ENCODE data around the gene SDHC.

The SDHC gene

DNA sequence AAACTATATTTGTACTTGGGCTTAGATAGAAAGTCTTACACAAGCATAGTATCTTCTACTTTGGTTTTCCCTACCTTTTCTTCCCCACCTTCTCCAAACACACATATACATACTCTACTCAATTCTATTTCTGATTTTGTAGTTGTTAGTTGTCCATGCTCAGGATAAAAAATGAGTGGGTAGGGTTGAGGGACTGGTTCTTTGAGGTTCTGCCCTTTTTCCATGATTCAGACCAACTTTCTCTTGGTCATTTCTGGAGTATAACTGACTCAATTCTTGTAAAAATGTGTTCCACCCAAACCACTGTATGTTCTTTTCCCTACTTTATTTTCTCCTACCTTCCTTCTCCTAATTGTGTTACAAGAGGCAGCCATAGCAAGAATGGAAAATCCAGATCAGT, 50.2 kb downstream of the SDHC start:
- DNase-seq (ENCODE audit: low read depth), result no peak
- no peak for TF ChIP-seq CTCF (conservative IDR thresholded peaks at IDR 0.05; ENCODE audit: low read depth, low read length)

GRCh38 chr1:161365207-161365606, 51.0 kb downstream of the SDHC start:
- no peak for DNase-seq (ENCODE audit: low read depth)
- no peak overlapping the region for H3K4me3 ChIP-seq (ENCODE audit: low read depth, low read length)
- TF ChIP-seq CTCF (conservative IDR thresholded peaks at IDR 0.05; ENCODE audit: low read depth, low read length), result no peak

More for the DNA sequence above, 50.2 kb downstream of the SDHC start:
- H3K4me3 ChIP-seq (ENCODE audit: low read depth, low read length), result no peak overlapping the region

DNA sequence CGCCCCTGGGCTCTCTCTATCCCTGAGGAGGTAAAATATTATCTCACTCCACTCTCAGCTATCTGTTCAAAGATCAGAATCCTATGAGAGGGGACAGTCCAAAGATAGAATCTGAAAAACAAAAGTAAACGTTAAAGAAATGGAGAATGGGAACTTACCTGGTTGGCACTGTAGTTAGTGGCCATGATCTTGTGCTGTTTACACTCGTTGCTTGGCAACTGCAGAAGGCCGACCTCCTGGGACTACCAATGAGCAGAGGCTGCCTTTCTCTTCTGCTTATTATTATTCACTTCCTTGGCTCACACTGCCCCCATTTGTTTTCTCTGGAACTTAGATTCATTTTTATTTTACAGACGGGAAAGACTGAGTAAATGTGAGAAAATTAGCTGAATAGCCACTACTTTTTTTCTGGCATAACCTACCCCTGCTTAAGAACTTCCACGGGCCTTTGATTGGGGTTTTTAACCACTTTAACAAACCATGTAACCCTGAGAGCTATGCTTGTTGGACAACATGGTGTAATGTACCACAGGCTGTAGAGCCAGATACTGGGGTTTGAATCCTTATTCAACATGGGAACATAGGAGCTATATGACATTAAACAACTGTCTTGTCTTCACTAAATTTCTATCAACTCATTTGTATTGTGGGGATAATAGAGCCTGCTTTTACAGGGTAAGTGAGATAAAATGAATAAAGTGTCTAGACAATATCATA, 53.7 kb downstream of the SDHC start, which contains the start of gene CFAP126:
Gene CFAP126, minus strand, starts transcription at position 193 of the 717 bp plus-strand sequence. Its CDS starts 8 bp downstream, at position 185.
- peak; percentile 39 for TF ChIP-seq CTCF (conservative IDR thresholded peaks at IDR 0.05; ENCODE audit: low read depth, low read length)

GRCh38 chr1:161373442-161373841, 59.3 kb downstream of the SDHC start:
- no peak for TF ChIP-seq CTCF (conservative IDR thresholded peaks at IDR 0.05; ENCODE audit: low read depth, low read length)
- no peak overlapping the region for H3K4me3 ChIP-seq (ENCODE audit: low read depth, low read length)
- DNase-seq (ENCODE audit: low read depth), result no peak

More for the DNA sequence above, 53.7 kb downstream of the SDHC start, which contains the start of gene CFAP126:
- no peak within 1 kb of the TSS for H3K4me3 ChIP-seq (ENCODE audit: low read depth, low read length)
- DNase-seq (ENCODE audit: low read depth), result peak; percentile 95

DNA sequence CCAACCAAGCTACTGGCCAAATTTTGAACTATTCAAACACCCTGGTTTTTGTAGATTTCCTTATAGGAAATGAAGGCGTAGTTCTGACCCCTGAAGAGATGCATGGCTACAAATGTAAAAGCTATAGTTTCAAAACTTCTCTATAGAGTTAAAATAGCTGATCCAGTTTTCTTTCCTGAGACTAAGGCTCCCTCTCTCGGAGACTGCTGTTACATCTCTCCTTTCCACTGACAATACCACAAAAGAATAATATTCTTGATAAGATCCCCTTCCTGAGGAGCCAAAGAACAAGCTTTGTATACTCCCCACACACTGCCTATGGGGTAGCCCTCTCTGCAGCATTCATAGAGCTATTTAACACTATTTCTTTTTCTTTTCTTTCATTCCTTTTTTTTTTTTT, 60.2 kb downstream of the SDHC start:
- TF ChIP-seq CTCF (conservative IDR thresholded peaks at IDR 0.05; ENCODE audit: low read depth, low read length), result peak; percentile 61
- peak; percentile 61 for DNase-seq (ENCODE audit: low read depth)
- H3K4me3 ChIP-seq (ENCODE audit: low read depth, low read length), result no peak overlapping the region

GRCh38 chr1:161378014-161378413, 63.8 kb downstream of the SDHC start:
- DNase-seq (ENCODE audit: low read depth), result no peak
- no peak for TF ChIP-seq CTCF (conservative IDR thresholded peaks at IDR 0.05; ENCODE audit: low read depth, low read length)
- H3K4me3 ChIP-seq (ENCODE audit: low read depth, low read length), result no peak overlapping the region

GRCh38 chr1:161379071-161379470, 64.9 kb downstream of the SDHC start:
- no peak for TF ChIP-seq CTCF (conservative IDR thresholded peaks at IDR 0.05; ENCODE audit: low read depth, low read length)
- no peak for DNase-seq (ENCODE audit: low read depth)
- H3K4me3 ChIP-seq (ENCODE audit: low read depth, low read length), result no peak overlapping the region
